Measurements from ENCODE around the gene C8A. TPM values are rescaled to one million over a fixed set of nuclear protein-coding genes. Genes with fewer than 3 reads are reported as not detected.

Gene C8A
- not detected in 2 replicates for total RNA-seq

GRCh38 chr1:56854521-56855099 is at the start of gene C8A:
C8A (plus strand) TSS chr1:56854797; CDS start chr1:56854902, 105 bp downstream.
- ChIA-PET CTCF (no interaction called here), POLR2A (no interaction called here)
- peaks cover 4% of the 10 kb centered on the region for H3K27me3 Mint-ChIP-seq
- H3K4me1 Mint-ChIP-seq, result no peaks in the 10 kb centered on the region
- DNase-seq, result no peak
- H3K36me3 Mint-ChIP-seq (ENCODE audit: low read depth), result no peaks in the 10 kb centered on the region
- intact Hi-C loops (cut with micrococcal nuclease), result no loop called here
- no peak within 1 kb of the TSS for H3K4me3 Mint-ChIP-seq
- ATAC-seq (ENCODE audit: low read depth), result no peak
- TF ChIP-seq, protein P1, sequence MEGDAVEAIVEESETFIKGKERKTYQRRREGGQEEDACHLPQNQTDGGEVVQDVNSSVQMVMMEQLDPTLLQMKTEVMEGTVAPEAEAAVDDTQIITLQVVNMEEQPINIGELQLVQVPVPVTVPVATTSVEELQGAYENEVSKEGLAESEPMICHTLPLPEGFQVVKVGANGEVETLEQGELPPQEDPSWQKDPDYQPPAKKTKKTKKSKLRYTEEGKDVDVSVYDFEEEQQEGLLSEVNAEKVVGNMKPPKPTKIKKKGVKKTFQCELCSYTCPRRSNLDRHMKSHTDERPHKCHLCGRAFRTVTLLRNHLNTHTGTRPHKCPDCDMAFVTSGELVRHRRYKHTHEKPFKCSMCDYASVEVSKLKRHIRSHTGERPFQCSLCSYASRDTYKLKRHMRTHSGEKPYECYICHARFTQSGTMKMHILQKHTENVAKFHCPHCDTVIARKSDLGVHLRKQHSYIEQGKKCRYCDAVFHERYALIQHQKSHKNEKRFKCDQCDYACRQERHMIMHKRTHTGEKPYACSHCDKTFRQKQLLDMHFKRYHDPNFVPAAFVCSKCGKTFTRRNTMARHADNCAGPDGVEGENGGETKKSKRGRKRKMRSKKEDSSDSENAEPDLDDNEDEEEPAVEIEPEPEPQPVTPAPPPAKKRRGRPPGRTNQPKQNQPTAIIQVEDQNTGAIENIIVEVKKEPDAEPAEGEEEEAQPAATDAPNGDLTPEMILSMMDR (IDR thresholded peaks at IDR 0.05), result no peak
- no peak within 1 kb of the TSS for H3K27ac Mint-ChIP-seq
- H3K9me3 Mint-ChIP-seq, result no peaks in the 10 kb centered on the region

GRCh38 chr1:56806804-56807203 is 47.8 kb upstream of the C8A start:
- Mint-ChIP-seq H3K9me3 (no peaks in the 10 kb centered on the region), H3K4me3 (no peak overlapping the region), H3K27me3 (peaks cover 16% of the 10 kb centered on the region), H3K27ac (no peak overlapping the region), H3K4me1 (no peaks in the 10 kb centered on the region), H3K36me3 (ENCODE audit: low read depth) (no peaks in the 10 kb centered on the region)
- TF ChIP-seq, protein P1 (IDR thresholded peaks at IDR 0.05), result no peak
- intact Hi-C loops (cut with micrococcal nuclease), result no loop called here
- ATAC-seq (ENCODE audit: low read depth) (no peak), DNase-seq (no peak)
- POLR2A ChIA-PET, result no interaction called here
- CTCF ChIA-PET, result no interaction called here

DNA sequence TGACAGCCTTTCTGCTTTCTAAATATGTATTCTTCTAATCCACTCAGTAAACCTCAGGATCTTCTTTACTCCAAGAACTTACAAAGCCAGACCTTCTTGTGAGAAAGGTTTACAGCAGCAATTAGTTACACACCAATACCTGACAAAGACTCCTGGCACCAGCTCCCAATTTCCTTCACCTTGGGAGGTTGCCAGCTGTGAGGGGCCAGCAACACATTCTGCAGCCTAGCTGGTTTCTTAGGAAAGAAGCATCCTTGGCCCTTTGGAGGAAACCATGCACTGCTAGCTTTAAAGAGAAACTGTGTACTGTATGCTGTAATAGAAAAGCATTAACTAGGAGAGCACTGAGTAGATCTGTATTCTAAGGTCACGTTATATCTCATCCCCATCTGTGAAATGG is 46.2 kb upstream of the C8A start:
- Mint-ChIP-seq H3K36me3 (ENCODE audit: low read depth) (no peaks in the 10 kb centered on the region), H3K27me3 (peaks cover 23% of the 10 kb centered on the region), H3K9me3 (no peaks in the 10 kb centered on the region), H3K4me3 (no peak overlapping the region), H3K27ac (no peak overlapping the region), H3K4me1 (no peaks in the 10 kb centered on the region)
- TF ChIP-seq, protein P1 (IDR thresholded peaks at IDR 0.05), result no peak
- DNase-seq (no peak), ATAC-seq (ENCODE audit: low read depth) (no peak)
- intact Hi-C loops (cut with micrococcal nuclease), result no loop called here
- CTCF ChIA-PET, result no interaction called here
- POLR2A ChIA-PET, result no interaction called here

DNA sequence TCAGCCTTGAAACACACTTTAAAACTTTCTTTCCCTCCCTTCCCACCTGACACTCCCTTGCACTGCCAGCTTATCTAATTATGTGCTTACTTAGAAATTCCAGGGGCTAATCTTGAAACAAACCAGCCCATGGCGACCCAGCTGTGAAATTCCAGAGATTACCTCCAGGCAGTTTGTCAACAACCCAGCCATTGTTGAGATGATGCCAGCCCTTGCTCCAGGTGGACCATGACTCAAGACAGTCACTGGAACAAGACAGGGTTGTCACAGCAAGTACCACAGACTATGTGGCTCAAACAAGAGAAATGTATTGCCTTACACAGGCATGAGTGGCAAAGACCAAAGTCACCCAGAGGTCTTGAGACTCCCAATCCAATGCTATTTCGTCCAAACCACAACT is 43.3 kb upstream of the C8A start:
- TF ChIP-seq, protein P1 (IDR thresholded peaks at IDR 0.05), result no peak
- intact Hi-C loops (cut with micrococcal nuclease), result no loop called here
- H3K9me3 Mint-ChIP-seq, result peaks cover 5% of the 10 kb centered on the region
- H3K4me3 Mint-ChIP-seq, result no peak overlapping the region
- ATAC-seq (ENCODE audit: low read depth), result no peak
- H3K36me3 Mint-ChIP-seq (ENCODE audit: low read depth), result no peaks in the 10 kb centered on the region
- ChIA-PET CTCF (no interaction called here), POLR2A (no interaction called here)
- DNase-seq, result no peak
- peaks cover 31% of the 10 kb centered on the region for H3K27me3 Mint-ChIP-seq
- no peak overlapping the region for H3K27ac Mint-ChIP-seq
- H3K4me1 Mint-ChIP-seq, result no peaks in the 10 kb centered on the region

- TF ChIP-seq, protein P1 (IDR thresholded peaks at IDR 0.05), result no peak
- CTCF ChIA-PET, result no interaction called here
- POLR2A ChIA-PET, result no interaction called here
- Mint-ChIP-seq H3K9me3 (peaks cover 5% of the 10 kb centered on the region), H3K4me3 (no peak overlapping the region), H3K4me1 (no peaks in the 10 kb centered on the region), H3K36me3 (ENCODE audit: low read depth) (no peaks in the 10 kb centered on the region), H3K27ac (no peak overlapping the region), H3K27me3 (peaks cover 36% of the 10 kb centered on the region)
- no peak for ATAC-seq (ENCODE audit: low read depth)
- intact Hi-C loops (cut with micrococcal nuclease), result no loop called here
- DNase-seq, result no peak
Measured at GRCh38 chr1:56814205-56814604, 40.4 kb upstream of the C8A start.

All from activated B cell treated with CpG ODN at 0.5 μM for 24 hours (primary cell).